ENCODE data around the gene UBE2QL1. TPM values are rescaled to one million over a fixed set of nuclear protein-coding genes. Genes with fewer than 3 reads are reported as not detected.
A peak's percentile ranks its signal among the peaks of the same experiment; 100 is the strongest.

UBE2QL1 gene
- total and polyA plus RNA-seq, 2 of the 8 experiments (the other 6 are each of a cell fraction or from before 2014, with no cell fraction given) = 0.43 to 0.65 TPM

DNA sequence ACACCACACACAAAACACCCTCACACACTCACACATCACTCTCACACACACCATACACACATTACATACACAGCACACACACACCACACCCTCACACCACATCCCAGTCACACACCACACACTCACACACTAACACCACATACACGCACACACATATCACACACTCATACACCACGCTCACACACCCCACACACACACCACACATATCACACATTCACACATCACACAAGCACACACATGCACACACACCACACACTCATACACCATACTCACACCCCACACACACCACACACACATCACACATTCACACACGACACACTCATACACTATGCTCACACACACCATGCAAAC, 543 bp upstream of the UBE2QL1 start:
- POLR2A ChIA-PET (ENCODE audit: partially characterized antibody) = no interaction called here
- CTCF ChIA-PET (ENCODE audit: partially characterized antibody) = interaction anchor here (0.7 kb wide), 1 partner anchor 18 kb away, joined by 3 read pairs; no protein-coding TSS in a partner anchor
- FAIRE-seq (no peak), DNase-seq (ENCODE audit: low read depth in 1 of 2, low spot score in 2 of 2) (no peak)
- Histone ChIP-seq H3K56ac (replicated peaks; ENCODE audit: insufficient read length, low read depth, low read length) (peak overlapping the region; percentile 100), H3K27me3 (replicated peaks in 1 of 4; ENCODE audit: control insufficient read depth in 3 of 4, extremely low read depth in 1 of 4, insufficient read depth in 3 of 4, low read length in 3 of 4) (peaks cover 28 to 66% (median 52%) of the 10 kb centered on the region in 4 experiments), H2AFZ (ENCODE audit: low read length) (no peak overlapping the region), H2BK120ac (replicated peaks; ENCODE audit: low read depth, low read length) (no peak overlapping the region), H2BK12ac (ENCODE audit: low read depth, low read length) (peak overlapping the region; percentile 51; the same call in 1 of the 2 replicates), H3K9me3 (ENCODE audit: insufficient read depth in 2 of 2, low read depth in 1 of 2, low read length in 1 of 2) (no peaks in the 10 kb centered on the region), H2AK5ac (ENCODE audit: low read depth, low read length) (peak overlapping the region; percentile 96), H3K4me3 (ENCODE audit: extremely low read depth in 1 of 4, insufficient read depth in 2 of 4, low read depth in 3 of 4, low read length in 4 of 4) (peak overlapping the region in 2 of 4 experiments; percentile 40 to 53; a peak in 4 of 8 replicates), H2BK15ac (ENCODE audit: low read length) (peak overlapping the region; percentile 36; the same call in 1 of the 2 replicates), H3K18ac (ENCODE audit: extremely low read depth, low read length) (no peak overlapping the region), H3K4me2 (ENCODE audit: insufficient read depth in 1 of 2, low read depth in 2 of 2, low read length in 2 of 2) (peak overlapping the region; percentile 66 to 79), H4K20me1 (replicated peaks in 1 of 2; ENCODE audit: control insufficient read depth in 1 of 2, insufficient read depth in 2 of 2, low read length in 2 of 2) (peaks cover 12 to 18% of the 10 kb centered on the region in 2 experiments), H4K91ac (replicated peaks; ENCODE audit: insufficient read length, low read length) (peak overlapping the region; percentile 96), H3K23ac (ENCODE audit: insufficient read length) (peak overlapping the region; percentile 100), H3K79me2 (ENCODE audit: control insufficient read depth in 1 of 2, insufficient read depth in 2 of 2, low read length in 2 of 2) (no peaks in the 10 kb centered on the region; a peak in 1 of 4 replicates), H2BK5ac (ENCODE audit: low read depth, low read length) (no peak overlapping the region), H3K4ac (replicated peaks; ENCODE audit: insufficient read length, low read depth, low read length) (peak overlapping the region; percentile 88), H3K36me3 (ENCODE audit: control insufficient read depth in 2 of 4, insufficient read depth in 4 of 4, low read length in 3 of 4) (no peaks in the 10 kb centered on the region; a peak in 2 of 8 replicates), H3K79me1 (ENCODE audit: low read depth, low read length) (peaks cover 4% of the 10 kb centered on the region; the same call in 1 of the 2 replicates), H4K8ac (ENCODE audit: extremely low read depth, insufficient read depth, low read length) (no peak overlapping the region; the same call in 1 of the 2 replicates), H2BK20ac (ENCODE audit: low read length) (no peak overlapping the region), H3K14ac (ENCODE audit: insufficient read length) (no peak overlapping the region), H3K23me2 (ENCODE audit: low read depth, low read length) (peaks cover 22% of the 10 kb centered on the region), H3K9ac (replicated peaks in 1 of 4; ENCODE audit: extremely low read depth in 1 of 4, low read depth in 3 of 4, low read length in 3 of 4) (0 out of 7 replicates have a peak overlapping the region, but pooled peaks of 1 of the 4 experiments have one; percentile 1), H3K27ac (ENCODE audit: low read depth, low read length) (no peak overlapping the region), H4K5ac (ENCODE audit: insufficient read length, low read depth, low read length) (no peak overlapping the region), H3K4me1 (replicated peaks in 1 of 4; ENCODE audit: control insufficient read depth in 3 of 4, insufficient read depth in 4 of 4, low read length in 3 of 4) (peaks cover 0 to 9% (median 4%) of the 10 kb centered on the region in 4 experiments; a peak in 4 of 7 replicates)
- TF ChIP-seq KDM5A (IDR thresholded peaks at IDR 0.05; ENCODE audit: low read length) (no peak), SP4 (IDR thresholded peaks at IDR 0.05; ENCODE audit: low read length) (no peak)
- 89 to 100% methylated on average over 3 of the region's 3 CpGs for WGBS, 2 experiments (ENCODE audit: extremely low coverage in 1 of 2, insufficient coverage in 1 of 2, insufficient read length in 1 of 2, insufficient replicate concordance in 2 of 2, low coverage in 1 of 2, low lambda C conversion rate in 2 of 2, missing lambda C conversion rate in 1 of 2)

All from H1 (cell line).